GM19035 (cell line): ENCODE data around the gene NR3C1.

Experiments used
- ATAC-seq: cut with Tn5 transposase; IDR thresholded peaks from one replicate; pipeline ENCODE4 v1.9.1; 2021; ENCODE audit not compliant: unreplicated experiment

NR3C1 gene

GRCh38 chr5:143372187-143372829 is 31.2 kb downstream of the NR3C1 start:
- ATAC-seq: no peak

- ATAC-seq: no peak
These were observed 33.0 kb downstream of the NR3C1 start for GRCh38 chr5:143370440-143370839.

GRCh38 chr5:143364061-143364460 is 39.4 kb downstream of the NR3C1 start:
- no peak for ATAC-seq

- ATAC-seq: no peak
These were observed 40.7 kb downstream of the NR3C1 start for GRCh38 chr5:143362664-143363227.

GRCh38 chr5:143361438-143361837 is 42.0 kb downstream of the NR3C1 start:
- no peak for ATAC-seq

- ATAC-seq: no peak
These were observed 42.7 kb downstream of the NR3C1 start for GRCh38 chr5:143360755-143361154.

- no peak for ATAC-seq
These were observed 43.6 kb downstream of the NR3C1 start for GRCh38 chr5:143359869-143360268.

DNA sequence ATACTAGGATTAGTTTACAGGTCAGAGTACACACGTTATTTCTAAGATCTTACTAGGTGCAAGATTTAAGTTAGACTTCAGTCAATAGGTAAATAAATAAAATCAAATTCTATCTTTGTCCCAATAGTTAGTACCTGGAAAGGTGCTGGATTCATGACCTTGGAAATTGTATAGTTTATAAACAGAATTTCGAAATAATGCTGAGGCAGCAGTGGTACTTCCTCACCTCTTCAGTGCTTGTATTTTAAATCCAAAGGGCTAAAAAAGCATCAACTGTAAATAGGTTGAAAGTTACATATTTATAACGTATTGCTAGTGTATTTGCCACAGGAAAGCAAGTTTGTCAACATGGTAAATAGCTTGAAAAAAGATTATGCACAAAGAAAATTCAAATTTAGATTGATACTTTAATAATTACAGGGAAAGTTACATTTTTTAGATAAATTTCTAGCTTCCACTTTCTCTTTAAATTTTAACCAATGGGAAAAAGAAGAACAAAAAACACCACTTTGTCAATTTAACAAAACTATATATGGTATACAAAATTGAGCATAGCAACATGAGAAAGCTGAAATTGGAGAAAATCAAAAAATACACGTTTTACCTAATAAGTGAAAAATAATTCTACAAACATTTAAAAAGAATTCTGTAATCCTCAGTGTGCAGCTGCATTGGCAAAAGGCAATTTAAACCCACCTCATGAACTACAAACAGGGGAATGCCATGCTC is 46.5 kb downstream of the NR3C1 start:
- ATAC-seq: no peak

- no peak for ATAC-seq
These were observed 47.8 kb downstream of the NR3C1 start for GRCh38 chr5:143355710-143356109.

- ATAC-seq: no peak
These were observed 49.5 kb downstream of the NR3C1 start for GRCh38 chr5:143354025-143354424.

DNA sequence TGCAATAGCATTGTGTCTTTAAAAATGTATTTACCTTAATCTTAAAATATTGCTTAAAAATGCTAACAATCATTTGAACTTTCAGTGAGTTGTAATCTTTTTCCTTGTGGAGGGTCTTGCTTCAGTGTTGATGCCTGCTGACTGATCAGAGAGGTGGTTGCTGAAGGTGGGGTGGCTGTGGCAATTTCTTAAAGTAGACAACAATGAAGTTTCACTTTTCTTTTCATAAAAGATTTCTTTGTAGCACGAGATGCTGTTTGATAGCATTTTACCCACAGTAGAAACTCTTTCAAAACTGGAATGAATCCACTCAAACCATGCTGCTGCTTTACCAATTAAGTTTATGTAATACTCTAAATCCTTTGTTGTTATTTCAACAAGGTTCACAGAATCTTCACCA is 50.8 kb downstream of the NR3C1 start:
- ATAC-seq: no peak

DNA sequence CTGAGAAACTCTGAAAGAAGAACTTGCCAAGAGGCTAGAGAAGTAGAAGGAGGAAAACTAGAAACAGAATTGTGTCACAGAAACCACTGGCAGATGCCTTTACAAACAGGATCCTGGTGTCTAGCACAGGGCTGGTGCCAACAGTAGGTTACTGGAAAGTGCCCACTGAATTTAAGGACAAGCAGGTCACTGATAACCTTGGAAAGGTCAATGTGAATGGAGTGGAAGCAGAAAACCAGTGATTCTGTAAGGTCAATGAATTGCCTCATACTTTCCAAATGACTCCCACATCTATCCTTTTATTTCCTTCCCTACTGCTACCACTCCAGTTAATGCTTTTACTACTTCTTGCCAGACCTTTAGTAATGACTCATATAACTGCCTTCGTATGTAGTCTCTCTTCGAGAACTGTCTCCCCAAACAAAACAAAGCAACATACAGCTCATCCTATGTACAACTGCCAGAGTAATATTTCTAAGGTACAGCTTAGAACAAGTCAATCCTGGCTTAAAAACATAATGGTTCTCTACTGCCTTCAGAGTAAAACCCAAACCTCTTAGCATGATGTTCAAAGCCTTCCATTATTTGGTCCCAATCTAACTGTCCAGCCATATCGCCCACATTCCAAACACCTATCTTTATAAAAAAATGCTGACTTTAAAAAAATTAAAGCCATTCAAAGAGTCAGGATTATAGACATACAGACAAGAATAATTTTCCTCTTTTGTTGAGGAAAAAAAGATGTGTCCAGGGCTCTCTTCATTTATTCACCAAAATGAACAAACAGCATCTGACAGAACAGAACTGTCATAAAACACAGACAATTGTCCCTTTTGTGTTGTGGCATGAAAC is 52.5 kb downstream of the NR3C1 start:
- no peak for ATAC-seq

DNA sequence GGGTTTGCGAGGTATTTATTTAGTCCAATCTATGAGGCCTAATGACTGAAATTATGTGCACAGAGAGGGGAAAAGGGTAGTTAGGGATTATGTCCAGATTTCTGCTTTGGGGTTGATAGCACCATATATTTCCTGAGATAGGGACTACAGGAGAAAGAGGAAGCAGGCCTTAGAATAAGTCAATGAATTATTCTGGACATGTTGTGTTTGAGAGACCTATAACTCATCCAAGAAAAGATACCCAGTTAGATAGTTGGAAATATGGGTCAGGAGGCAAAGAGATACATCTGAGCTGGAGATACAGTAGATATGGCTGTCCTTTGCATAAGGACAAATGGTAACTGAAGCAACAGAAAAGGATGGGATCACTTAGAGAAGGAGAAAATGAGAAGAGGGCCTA is 53.1 kb downstream of the NR3C1 start:
- no peak for ATAC-seq

- no peak for ATAC-seq
These were observed 54.3 kb downstream of the NR3C1 start for GRCh38 chr5:143349177-143349576.

- no peak for ATAC-seq
These were observed 55.7 kb downstream of the NR3C1 start for GRCh38 chr5:143347698-143348344.

DNA sequence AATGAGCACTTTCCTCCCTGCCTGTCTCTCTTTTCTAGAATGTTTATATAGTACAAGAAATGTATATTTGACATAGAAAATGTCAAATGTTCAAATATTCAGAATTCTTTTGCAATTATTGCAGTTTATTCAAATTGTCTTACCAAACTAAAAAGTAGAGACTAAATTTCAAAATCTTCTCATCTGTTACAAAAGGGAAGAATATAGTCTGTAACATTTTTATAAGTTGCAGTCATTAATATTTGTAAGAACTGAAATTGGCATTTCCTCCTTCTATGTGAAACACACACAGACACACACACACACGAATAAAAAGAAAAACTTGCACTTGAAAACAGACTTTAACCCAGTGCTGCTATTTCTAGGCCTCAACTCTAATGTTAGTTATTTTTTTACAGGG is 56.4 kb downstream of the NR3C1 start:
- no peak for ATAC-seq

GRCh38 chr5:143345671-143346440 is 57.6 kb downstream of the NR3C1 start:
- no peak for ATAC-seq

GRCh38 chr5:143343042-143343441 is 60.4 kb downstream of the NR3C1 start:
- ATAC-seq: no peak

GRCh38 chr5:143342607-143343006 is 60.9 kb downstream of the NR3C1 start:
- ATAC-seq: no peak
